ENCODE data around the gene PTPRT. TPM values are rescaled to one million over a fixed set of nuclear protein-coding genes. Genes with fewer than 3 reads are reported as not detected.

The PTPRT gene
- total RNA-seq, 1 experiment from 2014 or later = 0.13 TPM

DNA sequence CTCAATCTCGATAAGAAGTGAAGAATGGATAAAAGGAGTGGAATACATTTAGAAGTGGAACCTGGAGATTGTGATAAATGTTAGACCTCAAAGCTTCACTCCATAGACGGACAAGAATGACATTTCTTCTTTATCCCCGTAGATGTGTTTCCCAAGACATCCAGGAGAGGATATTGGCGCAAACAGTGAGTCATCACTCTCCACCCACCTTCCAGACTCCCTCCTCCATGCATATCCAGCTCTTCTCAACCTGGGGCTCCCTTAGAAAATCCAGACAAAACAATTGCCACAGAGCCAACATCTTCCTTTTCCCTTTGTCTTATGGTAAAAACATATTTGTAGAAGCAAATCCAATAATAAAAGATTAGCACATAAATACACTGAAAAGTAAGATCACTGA, 586.1 kb downstream of the PTPRT start:
- no peak overlapping the region for H3K9ac ChIP-seq (ENCODE audit: extremely low read depth, insufficient read length, low read length)
- H2BK5ac ChIP-seq (ENCODE audit: insufficient read length, low read length) = no peak overlapping the region
- Mint-ChIP-seq H3K27me3 (ENCODE audit: low read depth) (no peaks in the 10 kb centered on the region; the same call in 1 of the 2 replicates), H3K27ac (no peak overlapping the region), H3K36me3 (ENCODE audit: insufficient read depth in 1 of 3, low read depth in 3 of 3) (no peaks in the 10 kb centered on the region), H3K9me3 (no peaks in the 10 kb centered on the region; a peak in 1 of 5 replicates), H3K4me1 (peaks cover 3 to 7% of the 10 kb centered on the region in 2 experiments; a peak in 2 of 4 replicates), H3K4me3 (no peak overlapping the region)
- H4K8ac ChIP-seq (replicated peaks; ENCODE audit: insufficient read length, low read depth, low read length) = no peak overlapping the region
- peaks cover 5% of the 10 kb centered on the region for H3K9me3 ChIP-seq (ENCODE audit: control insufficient read depth, low read depth, low read length)
- no peak overlapping the region for H2AFZ ChIP-seq (ENCODE audit: low read length)
- H4K91ac ChIP-seq (ENCODE audit: insufficient read length, low read depth, low read length) = no peak overlapping the region
- no peak overlapping the region for H2AK5ac ChIP-seq (ENCODE audit: insufficient read length, low read length)
- H3K4me2 ChIP-seq (ENCODE audit: insufficient read depth, insufficient read length, low read length) = no peak overlapping the region
- no peak overlapping the region for H3K18ac ChIP-seq (ENCODE audit: insufficient read length, low read depth, low read length)
- H2BK20ac ChIP-seq (ENCODE audit: low read depth, low read length, poor library complexity, severe bottlenecking) = no peak overlapping the region
- no CpG with 5 or more reads among the region's 4 CpGs for WGBS (ENCODE audit: extremely low coverage, insufficient read length, low lambda C conversion rate)
- no peaks in the 10 kb centered on the region for H4K20me1 ChIP-seq (ENCODE audit: control insufficient read depth, insufficient read depth, insufficient read length)
- no peak for DNase-seq
- no peaks in the 10 kb centered on the region for H3K23me2 ChIP-seq (ENCODE audit: insufficient read length, low read depth, low read length, poor library complexity, severe bottlenecking)
- H3K27ac ChIP-seq (ENCODE audit: insufficient read length, low read depth, low read length) = no peak overlapping the region
- H3K4ac ChIP-seq (ENCODE audit: low read depth, low read length) = no peak overlapping the region
- H2BK120ac ChIP-seq (ENCODE audit: low read depth, low read length, poor library complexity, severe bottlenecking) = no peak overlapping the region
- H3T11ph ChIP-seq (ENCODE audit: low read length) = no peak overlapping the region
- TF ChIP-seq, protein P1, sequence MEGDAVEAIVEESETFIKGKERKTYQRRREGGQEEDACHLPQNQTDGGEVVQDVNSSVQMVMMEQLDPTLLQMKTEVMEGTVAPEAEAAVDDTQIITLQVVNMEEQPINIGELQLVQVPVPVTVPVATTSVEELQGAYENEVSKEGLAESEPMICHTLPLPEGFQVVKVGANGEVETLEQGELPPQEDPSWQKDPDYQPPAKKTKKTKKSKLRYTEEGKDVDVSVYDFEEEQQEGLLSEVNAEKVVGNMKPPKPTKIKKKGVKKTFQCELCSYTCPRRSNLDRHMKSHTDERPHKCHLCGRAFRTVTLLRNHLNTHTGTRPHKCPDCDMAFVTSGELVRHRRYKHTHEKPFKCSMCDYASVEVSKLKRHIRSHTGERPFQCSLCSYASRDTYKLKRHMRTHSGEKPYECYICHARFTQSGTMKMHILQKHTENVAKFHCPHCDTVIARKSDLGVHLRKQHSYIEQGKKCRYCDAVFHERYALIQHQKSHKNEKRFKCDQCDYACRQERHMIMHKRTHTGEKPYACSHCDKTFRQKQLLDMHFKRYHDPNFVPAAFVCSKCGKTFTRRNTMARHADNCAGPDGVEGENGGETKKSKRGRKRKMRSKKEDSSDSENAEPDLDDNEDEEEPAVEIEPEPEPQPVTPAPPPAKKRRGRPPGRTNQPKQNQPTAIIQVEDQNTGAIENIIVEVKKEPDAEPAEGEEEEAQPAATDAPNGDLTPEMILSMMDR (conservative IDR thresholded peaks at IDR 0.05) = no peak
- no peak overlapping the region for H3K23ac ChIP-seq (ENCODE audit: insufficient read length, low read depth, low read length)
- no peak overlapping the region for H4K5ac ChIP-seq (ENCODE audit: insufficient read length, low read depth, low read length)
- no peaks in the 10 kb centered on the region for H3K79me2 ChIP-seq (ENCODE audit: insufficient read depth, low read length)
- H3K56ac ChIP-seq (ENCODE audit: insufficient read length, low read depth, low read length) = no peak overlapping the region
- H3K79me1 ChIP-seq (ENCODE audit: insufficient read depth, low read depth, low read length, poor library complexity, severe bottlenecking) = no peaks in the 10 kb centered on the region
- no peaks in the 10 kb centered on the region for H3K27me3 ChIP-seq (ENCODE audit: insufficient read depth, low read length)
- no peak overlapping the region for H3K14ac ChIP-seq (ENCODE audit: insufficient read depth, low read length)
- no peaks in the 10 kb centered on the region for H3K4me1 ChIP-seq (ENCODE audit: insufficient read depth, low read length)
- H2BK15ac ChIP-seq (ENCODE audit: low read depth, low read length) = no peak overlapping the region
- no peak overlapping the region for H2BK12ac ChIP-seq (ENCODE audit: insufficient read length, low read depth, low read length)
